SU-DHL-6 (cell line): ENCODE measurements around the gene EIF4B.

Source experiments
- H2AFZ ChIP-seq: fragments of 200-600 bp; sonication (generic); 2 replicates; pipeline ENCODE4 v1.6.1; 2014; ENCODE audit warnings: low read depth, mild to moderate bottlenecking, moderate library complexity, mixed read lengths, antibody characterized with exemption, low read length; ENCODE audit not compliant: severe bottlenecking
- H3F3A ChIP-seq: fragments of 200-600 bp; shearing (Covaris generic); 2 replicates; pipeline ENCODE4 v1.6.0; 2016; ENCODE audit warnings: antibody characterized with exemption, mild to moderate bottlenecking; ENCODE audit not compliant: insufficient read depth
- H3K27ac ChIP-seq: fragments of 200-600 bp; sonication (generic); 2 replicates; pipeline ENCODE4 v1.5.1; 2016; ENCODE audit warnings: low read depth, mild to moderate bottlenecking, low read length, moderate library complexity, mixed read lengths
- H3K27me3 ChIP-seq: fragments of 200-600 bp; sonication (generic), shearing (Covaris generic); 2 replicates; pipeline ENCODE4 v1.6.0; 2014; ENCODE audit warnings: mild to moderate bottlenecking, low read length
- H3K36me3 ChIP-seq: fragments of 200-600 bp; sonication (generic); 2 replicates; pipeline ENCODE4 v1.6.1; 2014; ENCODE audit warnings: mild to moderate bottlenecking, low read length, mixed read lengths
- H3K4me2 ChIP-seq: fragments of 300-600, 200-600 bp; shearing (Covaris generic), sonication (generic); 2 replicates; pipeline ENCODE4 v1.6.0; 2014; ENCODE audit warnings: low read length, low read depth, mild to moderate bottlenecking; ENCODE audit not compliant: poor library complexity, severe bottlenecking
- H3K4me3 ChIP-seq: fragments of 200-600 bp; sonication (generic); 2 replicates; pipeline ENCODE4 v1.5.1; 2014; ENCODE audit warnings: antibody characterized with exemption, low read length, mild to moderate bottlenecking, mixed read lengths; ENCODE audit not compliant: insufficient read depth, poor library complexity, severe bottlenecking
- H3K79me2 ChIP-seq: fragments of 200-600 bp; sonication (generic); 2 replicates; pipeline ENCODE4 v1.6.1; 2014; ENCODE audit warnings: mild to moderate bottlenecking, low read length, moderate library complexity; ENCODE audit not compliant: insufficient read depth
- H3K9ac ChIP-seq: fragments of 200-600 bp; sonication (generic); 2 replicates; pipeline ENCODE4 v1.7.0; 2014; ENCODE audit warnings: mild to moderate bottlenecking, low read length
- H3K9me2 ChIP-seq: fragments of 200-600 bp; sonication (generic); replicated peaks from 2 replicates; pipeline ENCODE4 v1.6.1; 2014; ENCODE audit warnings: low read length; ENCODE audit not compliant: insufficient read depth
- H3K9me3 ChIP-seq: fragments of 200-600 bp; sonication (generic); 2 replicates; pipeline ENCODE4 v1.6.1; 2014; ENCODE audit warnings: low read length, mixed read lengths; ENCODE audit not compliant: insufficient read depth
- H4K20me1 ChIP-seq: fragments of 200-600 bp; sonication (generic); 2 replicates; pipeline ENCODE4 v1.6.1; 2014; ENCODE audit warnings: low read depth, mild to moderate bottlenecking, antibody characterized with exemption, low read length, moderate library complexity, mixed read lengths
- CTCF ChIP-seq: fragments of 200-600 bp; sonication (generic); IDR thresholded peaks from one replicate; pipeline ENCODE4 v1.5.1; 2017; ENCODE audit warnings: antibody characterized with exemption, mild to moderate bottlenecking, low read length, moderate library complexity; ENCODE audit not compliant: insufficient read depth, poor library complexity, severe bottlenecking
- EZH2phosphoT487 ChIP-seq: fragments of 200-600 bp; sonication (generic), shearing (Covaris generic); conservative IDR thresholded peaks from 2 replicates; pipeline ENCODE4 v1.6.1; 2018; ENCODE audit warnings: mild to moderate bottlenecking, antibody characterized with exemption, low read length, moderate library complexity, mixed read lengths

The EIF4B gene

DNA sequence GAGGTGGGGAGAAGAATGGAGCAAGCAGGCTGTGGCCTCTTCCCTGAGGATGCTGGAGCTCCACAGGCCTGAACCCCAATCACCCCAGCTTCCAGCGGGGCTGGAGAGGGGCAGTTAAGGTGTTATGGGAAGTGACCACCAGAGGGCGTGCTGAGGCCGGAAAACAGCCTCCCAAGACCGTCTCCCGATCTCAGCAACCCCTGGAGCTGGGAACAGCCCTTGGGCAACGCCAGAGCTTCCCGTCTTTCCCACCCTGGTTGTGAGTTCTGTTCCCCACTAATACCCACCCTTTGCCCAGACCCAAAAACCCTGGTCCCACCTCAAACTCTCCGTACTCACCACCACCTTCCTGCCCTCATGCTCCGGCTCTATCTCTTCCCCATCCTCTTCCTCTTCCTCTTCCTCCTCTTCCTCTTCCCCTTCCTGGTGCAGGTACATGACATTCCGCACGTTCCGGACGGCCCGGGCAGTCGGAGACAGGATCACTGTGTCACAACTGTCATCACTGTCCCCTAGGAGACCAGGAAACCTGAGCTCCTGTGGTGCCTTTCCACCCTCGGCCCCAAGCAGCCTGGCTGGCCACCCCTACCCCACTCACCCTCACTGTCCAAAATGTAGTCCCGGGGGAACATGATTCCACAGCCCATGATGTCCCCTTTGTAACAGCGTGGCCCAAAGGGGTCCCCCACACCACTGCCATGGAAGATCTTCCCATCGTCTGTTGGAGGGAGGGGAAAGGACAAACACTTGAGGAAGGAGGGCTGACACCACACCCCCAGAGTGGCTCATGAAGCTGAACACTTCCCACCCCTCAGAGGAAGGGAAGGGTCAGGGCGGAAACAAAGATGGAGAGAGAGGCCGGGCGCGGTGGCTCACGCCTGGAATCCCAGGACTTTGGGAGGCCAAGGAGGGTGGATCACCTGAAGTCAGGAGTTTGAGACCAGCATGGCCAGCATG lies 60.0 kb downstream of the EIF4B start:
- Histone ChIP-seq H2AFZ (no peak overlapping the region), H3F3A (no peaks in the 10 kb centered on the region), H3K9me2 (no peaks in the 10 kb centered on the region), H3K9ac (no peak overlapping the region; the same call in 1 of the 2 replicates), H3K4me2 (no peak overlapping the region), H4K20me1 (no peaks in the 10 kb centered on the region), H3K36me3 (no peaks in the 10 kb centered on the region), H3K79me2 (no peaks in the 10 kb centered on the region), H3K4me3 (no peak overlapping the region), H3K27me3 (no peaks in the 10 kb centered on the region), H3K27ac (no peak overlapping the region), H3K9me3 (no peaks in the 10 kb centered on the region)
- TF ChIP-seq EZH2phosphoT487 (no peak), CTCF (peak; percentile 80)

- no peak overlapping the region for H2AFZ ChIP-seq
- H3K27me3 ChIP-seq = no peaks in the 10 kb centered on the region
- H3K9me3 ChIP-seq = no peaks in the 10 kb centered on the region
- H3K4me2 ChIP-seq = no peak overlapping the region
- H3F3A ChIP-seq = no peaks in the 10 kb centered on the region
- no peaks in the 10 kb centered on the region for H3K79me2 ChIP-seq
- no peak overlapping the region for H3K27ac ChIP-seq
- no peak overlapping the region for H3K4me3 ChIP-seq
- no peaks in the 10 kb centered on the region for H3K9me2 ChIP-seq
- H3K36me3 ChIP-seq = no peaks in the 10 kb centered on the region
- no peak overlapping the region for H3K9ac ChIP-seq
- no peaks in the 10 kb centered on the region for H4K20me1 ChIP-seq
- TF ChIP-seq EZH2phosphoT487 (no peak), CTCF (no peak)
Observed at GRCh38 chr12:53067074-53067992, 61.1 kb downstream of the EIF4B start.

GRCh38 chr12:53067993-53068770 lies 61.9 kb downstream of the EIF4B start:
- Histone ChIP-seq H3F3A (no peaks in the 10 kb centered on the region), H3K9me3 (no peaks in the 10 kb centered on the region), H3K9me2 (no peaks in the 10 kb centered on the region), H2AFZ (no peak overlapping the region), H3K9ac (no peak overlapping the region), H4K20me1 (no peaks in the 10 kb centered on the region), H3K4me3 (no peak overlapping the region), H3K27me3 (no peaks in the 10 kb centered on the region), H3K79me2 (no peaks in the 10 kb centered on the region), H3K36me3 (no peaks in the 10 kb centered on the region), H3K27ac (no peak overlapping the region), H3K4me2 (no peak overlapping the region)
- no peak for TF ChIP-seq EZH2phosphoT487
- TF ChIP-seq CTCF = no peak
